ENCODE data around the gene CHI3L1.

- TF ChIP-seq REST (IDR thresholded peaks at IDR 0.05) (no peak), EGR1 (IDR thresholded peaks at IDR 0.05; ENCODE audit: low read depth in 2 of 2) (no peak), HNF4A (conservative IDR thresholded peaks at IDR 0.05) (no peak)
- TF ChIP-seq, protein P1, sequence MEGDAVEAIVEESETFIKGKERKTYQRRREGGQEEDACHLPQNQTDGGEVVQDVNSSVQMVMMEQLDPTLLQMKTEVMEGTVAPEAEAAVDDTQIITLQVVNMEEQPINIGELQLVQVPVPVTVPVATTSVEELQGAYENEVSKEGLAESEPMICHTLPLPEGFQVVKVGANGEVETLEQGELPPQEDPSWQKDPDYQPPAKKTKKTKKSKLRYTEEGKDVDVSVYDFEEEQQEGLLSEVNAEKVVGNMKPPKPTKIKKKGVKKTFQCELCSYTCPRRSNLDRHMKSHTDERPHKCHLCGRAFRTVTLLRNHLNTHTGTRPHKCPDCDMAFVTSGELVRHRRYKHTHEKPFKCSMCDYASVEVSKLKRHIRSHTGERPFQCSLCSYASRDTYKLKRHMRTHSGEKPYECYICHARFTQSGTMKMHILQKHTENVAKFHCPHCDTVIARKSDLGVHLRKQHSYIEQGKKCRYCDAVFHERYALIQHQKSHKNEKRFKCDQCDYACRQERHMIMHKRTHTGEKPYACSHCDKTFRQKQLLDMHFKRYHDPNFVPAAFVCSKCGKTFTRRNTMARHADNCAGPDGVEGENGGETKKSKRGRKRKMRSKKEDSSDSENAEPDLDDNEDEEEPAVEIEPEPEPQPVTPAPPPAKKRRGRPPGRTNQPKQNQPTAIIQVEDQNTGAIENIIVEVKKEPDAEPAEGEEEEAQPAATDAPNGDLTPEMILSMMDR (IDR thresholded peaks at IDR 0.05; ENCODE audit: low read depth, low read length, missing input control) = no peak
These were observed 42.2 kb upstream of the CHI3L1 start for GRCh38 chr1:203228670-203229069.
